Right atrium auricular region (tissue), 2 donors: ENCODE results near the gene GART. TPM values are rescaled to one million over a fixed set of nuclear protein-coding genes. Genes with fewer than 3 reads are reported as not detected.

Experiments
- DNase-seq: peaks from one replicate; pipeline ENCODE4 v3.0.0-alpha.2; 2019; ENCODE audit warnings: low spot score
- H3K27ac ChIP-seq, 2 donors: fragments of 200-600 bp; sonication (generic); 1 replicate in 1 of 2; 2 replicates in 1 of 2; pipeline ENCODE4 v1.5.1; 2016 to 2019
- H3K27me3 ChIP-seq, 2 donors: fragments of 200-600 bp; sonication (generic); one replicate each; pipeline versions ENCODE4 v1.5.1 to v1.6.0; 2017 to 2019
- H3K36me3 ChIP-seq: fragments of 200-600 bp; sonication (generic); one replicate; pipeline ENCODE4 v1.5.1; 2016
- H3K4me1 ChIP-seq, 2 donors: fragments of 200-600 bp; sonication (generic); one replicate each; pipeline versions ENCODE4 v1.5.1 to v1.6.0; 2017 to 2019
- H3K4me3 ChIP-seq, 2 donors: fragments of 200-600 bp; sonication (generic); 1 replicate in 1 of 2; 2 replicates in 1 of 2; pipeline ENCODE4 v1.5.1; 2017 to 2019; ENCODE audit warnings: mild to moderate bottlenecking in 1 of 2, moderate library complexity in 1 of 2
- H3K9me3 ChIP-seq, 2 donors: fragments of 200-600 bp; sonication (generic); one replicate each; pipeline ENCODE4 v1.5.1; 2019
- total RNA-seq, 2 donors: library from RNA; depleted of rRNA; stranded (reverse); fragments of >200 nt; gene quantifications; one replicate each; pipeline ENCODE4 v1.1.0, GENCODE V29; 2016
- TF ChIP-seq, protein P1 (sequence below), 2 donors: fragments of 200-600 bp; sonication (generic); IDR thresholded peaks; one replicate each; pipeline ENCODE4 v1.5.1; 2019; ENCODE audit warnings: antibody characterized with exemption in 2 of 2

The GART gene
- total RNA-seq, 2 donors from 2014 or later = 29.7 to 32.5 TPM

DNA sequence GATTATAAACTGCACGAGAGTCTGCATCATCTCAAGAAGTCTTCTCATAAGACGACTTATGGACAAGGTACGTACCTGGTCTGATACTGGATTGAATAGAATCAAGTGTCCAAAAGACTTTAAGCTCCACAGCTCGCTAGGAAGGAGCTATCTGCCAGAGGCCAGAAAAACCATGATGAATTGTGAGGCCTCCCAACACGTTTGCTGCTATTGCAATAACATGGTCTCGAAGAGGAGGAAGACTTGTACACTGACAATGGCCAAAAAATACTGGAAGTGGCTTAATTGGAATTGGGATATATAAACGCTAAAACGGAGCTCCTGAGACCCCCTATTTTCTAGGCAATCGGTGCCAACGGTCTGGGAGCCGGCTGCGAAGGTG, 50.9 kb downstream of the GART start:
- Histone ChIP-seq H3K27ac (peak overlapping the region; percentile 77 to 89), H3K27me3 (no peaks in the 10 kb centered on the region), H3K36me3 (no peaks in the 10 kb centered on the region), H3K9me3 (no peaks in the 10 kb centered on the region), H3K4me3 (peak overlapping the region; percentile 50 to 66), H3K4me1 (peaks cover 0 to 12% of the 10 kb centered on the region in 2 donors)
- TF ChIP-seq, protein P1, sequence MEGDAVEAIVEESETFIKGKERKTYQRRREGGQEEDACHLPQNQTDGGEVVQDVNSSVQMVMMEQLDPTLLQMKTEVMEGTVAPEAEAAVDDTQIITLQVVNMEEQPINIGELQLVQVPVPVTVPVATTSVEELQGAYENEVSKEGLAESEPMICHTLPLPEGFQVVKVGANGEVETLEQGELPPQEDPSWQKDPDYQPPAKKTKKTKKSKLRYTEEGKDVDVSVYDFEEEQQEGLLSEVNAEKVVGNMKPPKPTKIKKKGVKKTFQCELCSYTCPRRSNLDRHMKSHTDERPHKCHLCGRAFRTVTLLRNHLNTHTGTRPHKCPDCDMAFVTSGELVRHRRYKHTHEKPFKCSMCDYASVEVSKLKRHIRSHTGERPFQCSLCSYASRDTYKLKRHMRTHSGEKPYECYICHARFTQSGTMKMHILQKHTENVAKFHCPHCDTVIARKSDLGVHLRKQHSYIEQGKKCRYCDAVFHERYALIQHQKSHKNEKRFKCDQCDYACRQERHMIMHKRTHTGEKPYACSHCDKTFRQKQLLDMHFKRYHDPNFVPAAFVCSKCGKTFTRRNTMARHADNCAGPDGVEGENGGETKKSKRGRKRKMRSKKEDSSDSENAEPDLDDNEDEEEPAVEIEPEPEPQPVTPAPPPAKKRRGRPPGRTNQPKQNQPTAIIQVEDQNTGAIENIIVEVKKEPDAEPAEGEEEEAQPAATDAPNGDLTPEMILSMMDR (IDR thresholded peaks at IDR 0.05) = no peak
- no peak for DNase-seq

DNA sequence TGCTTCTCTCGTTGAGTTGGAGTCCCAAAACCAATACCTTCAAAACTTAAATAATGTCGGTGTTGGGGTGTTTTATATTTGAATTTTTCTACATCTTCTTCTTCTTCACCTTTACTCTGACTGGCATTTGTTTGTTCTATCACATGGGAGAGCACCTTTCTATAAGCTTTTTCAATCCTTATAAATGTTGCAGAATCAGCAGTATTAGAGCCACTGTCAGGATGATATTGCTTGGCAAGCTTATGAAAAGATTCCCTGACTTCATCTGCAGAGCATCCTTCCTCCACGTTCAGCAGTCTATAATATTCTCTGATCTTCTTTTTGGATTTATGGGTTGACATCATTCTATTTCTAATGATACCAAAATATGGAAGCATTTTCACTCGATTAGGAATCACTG, 53.0 kb downstream of the GART start:
- H3K36me3 ChIP-seq = no peaks in the 10 kb centered on the region
- no peaks in the 10 kb centered on the region for H3K27me3 ChIP-seq
- H3K9me3 ChIP-seq = no peaks in the 10 kb centered on the region
- no peak overlapping the region for H3K4me3 ChIP-seq
- DNase-seq = no peak
- no peak overlapping the region for H3K27ac ChIP-seq
- peaks cover 0 to 12% of the 10 kb centered on the region in 2 donors for H3K4me1 ChIP-seq
- TF ChIP-seq, protein P1 (IDR thresholded peaks at IDR 0.05) = no peak

DNA sequence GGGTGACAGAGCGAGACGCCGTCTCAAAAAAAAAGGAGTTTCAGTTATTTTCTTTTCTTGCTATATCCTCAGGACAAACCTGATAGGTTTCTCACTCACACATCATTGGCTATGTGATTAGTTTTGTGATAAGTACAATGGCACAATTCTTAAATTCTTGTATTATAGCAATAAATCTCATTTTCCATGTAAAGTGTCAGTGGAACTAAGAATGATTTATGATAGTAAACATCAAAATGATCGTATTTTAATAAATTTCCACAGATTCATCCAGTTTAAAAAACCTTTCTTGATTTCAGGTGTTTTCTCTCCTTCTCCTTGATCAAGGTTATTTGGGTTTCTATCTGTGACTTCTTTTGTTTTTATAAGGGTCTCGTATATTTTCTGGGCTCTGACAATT, 53.9 kb downstream of the GART start:
- H3K4me3 ChIP-seq = no peak overlapping the region
- TF ChIP-seq, protein P1 (IDR thresholded peaks at IDR 0.05) = no peak
- no peaks in the 10 kb centered on the region for H3K9me3 ChIP-seq
- no peak for DNase-seq
- H3K36me3 ChIP-seq = no peaks in the 10 kb centered on the region
- peaks cover 0 to 12% of the 10 kb centered on the region in 2 donors for H3K4me1 ChIP-seq
- H3K27me3 ChIP-seq = no peaks in the 10 kb centered on the region
- no peak overlapping the region for H3K27ac ChIP-seq

DNA sequence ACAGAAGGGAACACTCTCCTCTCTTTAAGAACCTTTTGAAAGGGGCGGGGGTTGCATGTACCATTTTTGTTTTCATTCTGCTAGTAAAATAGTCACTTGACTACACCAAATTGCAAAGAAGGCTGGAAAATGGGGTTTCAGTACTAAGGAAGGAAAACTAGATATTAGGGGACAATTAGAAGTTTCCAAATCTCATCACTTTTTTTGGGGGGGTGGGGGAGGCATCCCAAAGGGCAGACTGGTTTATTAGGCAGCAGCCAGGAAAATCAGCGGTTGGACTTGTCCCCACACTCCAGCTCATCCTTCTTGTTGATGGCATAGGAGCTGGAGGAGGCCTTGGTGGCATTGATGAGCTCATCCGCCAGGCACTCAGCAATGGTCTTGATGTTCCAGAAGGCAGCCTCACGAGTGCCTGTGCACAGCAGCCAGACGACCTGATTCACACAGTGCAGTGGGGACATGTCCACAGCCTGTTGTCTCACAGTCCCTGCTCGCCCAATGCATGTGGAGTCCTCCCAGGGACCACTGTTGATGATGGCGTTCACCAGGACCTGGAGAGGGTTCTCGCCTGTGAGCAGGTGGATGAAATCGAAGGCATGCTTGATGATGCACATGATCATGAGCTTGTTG, 60.5 kb downstream of the GART start:
- Histone ChIP-seq H3K4me3 (no peak overlapping the region), H3K4me1 (peaks cover 0 to 17% of the 10 kb centered on the region in 2 donors), H3K27ac (no peak overlapping the region), H3K9me3 (no peaks in the 10 kb centered on the region), H3K36me3 (no peaks in the 10 kb centered on the region), H3K27me3 (no peaks in the 10 kb centered on the region)
- TF ChIP-seq, protein P1 (IDR thresholded peaks at IDR 0.05) = no peak
- DNase-seq = no peak

DNA sequence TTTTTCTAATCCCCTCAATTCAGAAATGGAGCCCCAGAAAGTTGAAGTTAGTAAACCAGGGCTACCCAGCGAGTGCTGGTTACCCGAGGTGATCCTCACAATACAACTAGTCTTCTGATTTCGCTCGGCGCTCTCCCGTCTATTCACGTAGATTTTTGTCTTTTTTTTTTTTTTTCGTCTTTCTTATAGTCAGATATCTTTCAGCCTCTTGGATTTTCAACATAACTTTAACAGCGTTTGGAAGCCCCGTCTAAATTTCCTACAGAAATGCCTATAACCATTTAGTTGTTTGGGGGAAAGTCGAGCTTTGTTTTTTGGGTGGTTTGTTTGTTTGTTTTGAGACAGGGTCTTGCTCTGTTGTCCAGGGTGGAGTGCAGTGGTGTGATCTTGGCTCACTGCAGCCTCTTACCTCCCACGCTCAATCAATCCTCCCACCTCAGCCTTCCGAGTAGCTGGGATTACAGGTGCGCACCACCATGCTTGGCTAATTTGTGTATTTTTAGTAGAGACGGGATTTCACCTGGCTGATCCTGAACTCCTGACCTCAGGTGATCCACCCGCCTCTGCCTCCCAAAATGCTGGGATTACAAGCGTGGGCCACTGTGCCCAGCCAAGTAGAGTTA, 61.3 kb downstream of the GART start:
- Histone ChIP-seq H3K4me3 (peak overlapping the region; percentile 94 to 96), H3K36me3 (no peaks in the 10 kb centered on the region), H3K27me3 (no peaks in the 10 kb centered on the region), H3K4me1 (peaks cover 0 to 17% of the 10 kb centered on the region in 2 donors), H3K27ac (peak overlapping the region; percentile 96 to 99), H3K9me3 (no peaks in the 10 kb centered on the region)
- DNase-seq = no peak
- TF ChIP-seq, protein P1 (IDR thresholded peaks at IDR 0.05) = no peak
